ENCODE data around the gene ARHGEF40.
A peak's percentile ranks its signal among the peaks of the same experiment; 100 is the strongest.

ARHGEF40 gene

GRCh38 chr14:21070083-21070609 lies at the start of gene ARHGEF40:
ARHGEF40 (plus strand) TSS chr14:21070304; CDS start chr14:21070397, 93 bp downstream.
- no peak for DNase-seq (ENCODE audit: low read depth)

GRCh38 chr14:21020977-21021545 lies 49.0 kb upstream of the ARHGEF40 start:
- no peak for DNase-seq (ENCODE audit: low read depth)

DNA sequence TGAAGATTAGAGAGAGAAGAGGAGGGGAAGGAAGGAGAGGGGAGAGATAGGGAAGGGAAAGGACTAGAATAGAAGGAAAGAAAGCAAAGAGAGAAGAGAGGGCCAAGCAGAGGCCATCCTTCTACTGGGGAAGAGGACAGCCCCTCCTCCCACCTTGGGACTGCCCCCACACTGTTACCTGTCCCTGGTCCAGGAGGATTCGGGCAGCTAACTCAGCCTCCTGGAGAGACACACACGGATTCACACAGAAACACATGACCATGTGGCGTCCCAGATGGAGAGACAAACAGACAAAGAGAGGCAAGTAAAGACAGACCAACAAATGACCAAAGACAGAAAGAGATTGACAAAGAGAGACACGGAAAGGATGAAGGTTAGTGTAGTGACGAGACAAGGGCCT lies 47.4 kb upstream of the ARHGEF40 start:
- no peak for DNase-seq (ENCODE audit: low read depth)

- no peak for DNase-seq (ENCODE audit: low read depth)
Observed at GRCh38 chr14:21023174-21023573, 46.9 kb upstream of the ARHGEF40 start.

DNA sequence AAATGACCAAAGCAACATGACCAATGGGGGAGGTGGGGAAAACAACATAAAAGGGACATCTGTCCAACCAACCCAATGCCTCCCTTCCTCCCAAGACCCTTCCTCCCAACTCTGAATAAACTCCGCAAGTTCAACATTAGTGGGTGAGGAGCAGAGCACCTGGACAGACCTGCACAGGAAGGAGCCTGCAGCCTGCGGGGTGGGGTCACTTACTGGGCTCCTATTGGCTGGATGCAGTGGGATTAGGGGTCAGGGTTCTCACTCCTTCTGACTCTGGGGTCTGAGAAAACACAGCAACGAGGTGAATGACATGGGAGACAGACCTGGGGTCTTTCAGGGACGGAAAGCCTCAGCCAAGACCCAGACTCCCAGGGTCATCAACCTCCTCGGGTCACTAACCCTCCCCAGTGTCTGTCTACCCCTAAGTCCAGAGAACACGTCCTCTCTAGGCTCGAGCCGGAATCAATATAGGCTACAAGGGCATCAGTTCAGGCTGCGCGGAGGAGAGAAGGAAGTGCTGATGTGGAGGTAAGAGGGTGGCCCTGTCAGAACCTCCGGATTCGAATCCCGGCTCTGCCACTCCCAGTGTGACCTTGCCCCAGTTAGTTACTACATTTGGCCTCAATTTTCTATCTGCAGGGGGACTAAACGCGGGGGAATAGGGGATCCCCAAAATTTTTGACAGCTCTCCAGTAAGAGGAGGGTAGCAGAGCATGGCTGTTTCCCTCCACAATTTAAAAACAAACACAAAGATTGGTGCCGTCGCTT lies 46.1 kb upstream of the ARHGEF40 start:
- DNase-seq (ENCODE audit: low read depth): no peak

DNA sequence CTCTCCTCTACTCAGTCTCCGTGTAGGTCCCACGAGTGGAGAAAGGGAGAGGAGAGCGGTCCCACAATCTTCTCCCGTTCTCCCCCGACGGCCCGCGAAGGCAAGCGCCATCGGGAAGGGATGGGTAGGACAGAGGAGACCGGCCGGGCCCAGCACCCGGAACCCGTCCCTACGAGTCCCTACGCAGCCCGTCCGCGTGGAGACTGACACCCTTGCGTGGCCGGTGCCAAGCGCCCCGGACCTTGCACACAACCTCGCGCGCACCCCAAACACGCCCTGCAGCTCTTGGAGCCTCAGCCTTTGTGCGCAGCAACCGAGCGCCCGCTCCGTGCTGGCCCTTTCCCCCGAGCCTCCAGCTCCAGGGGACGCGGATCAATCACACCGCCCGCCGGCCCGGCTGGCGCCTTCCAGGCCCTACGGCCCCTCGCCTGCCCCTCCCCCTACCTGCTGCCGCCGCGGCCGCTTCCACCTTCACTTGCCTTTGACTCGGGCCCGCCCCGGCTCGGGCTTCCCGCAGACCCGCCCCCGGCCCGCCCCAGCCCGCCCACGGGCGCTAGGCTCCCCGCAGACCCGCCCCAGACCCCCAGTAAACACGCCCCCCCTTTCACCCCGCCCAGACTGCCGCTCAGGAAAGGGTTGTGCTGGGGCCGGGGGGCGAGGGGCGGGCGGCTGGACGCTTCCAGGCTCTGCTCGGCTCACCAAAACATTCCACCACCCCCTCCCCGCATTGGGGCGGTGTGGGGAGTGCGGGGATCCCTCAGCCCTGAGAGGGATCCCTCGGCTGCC lies 45.3 kb upstream of the ARHGEF40 start, which contains the start of gene NDRG2:
TSS of gene NDRG2 (minus strand) at position 477 of the 786 bp plus-strand sequence. CDS start 1,746 bp downstream, outside the sequence.
- DNase-seq (ENCODE audit: low read depth): peak; percentile 68

- no peak for DNase-seq (ENCODE audit: low read depth)
Observed at GRCh38 chr14:21025371-21026273, 44.5 kb upstream of the ARHGEF40 start.

DNA sequence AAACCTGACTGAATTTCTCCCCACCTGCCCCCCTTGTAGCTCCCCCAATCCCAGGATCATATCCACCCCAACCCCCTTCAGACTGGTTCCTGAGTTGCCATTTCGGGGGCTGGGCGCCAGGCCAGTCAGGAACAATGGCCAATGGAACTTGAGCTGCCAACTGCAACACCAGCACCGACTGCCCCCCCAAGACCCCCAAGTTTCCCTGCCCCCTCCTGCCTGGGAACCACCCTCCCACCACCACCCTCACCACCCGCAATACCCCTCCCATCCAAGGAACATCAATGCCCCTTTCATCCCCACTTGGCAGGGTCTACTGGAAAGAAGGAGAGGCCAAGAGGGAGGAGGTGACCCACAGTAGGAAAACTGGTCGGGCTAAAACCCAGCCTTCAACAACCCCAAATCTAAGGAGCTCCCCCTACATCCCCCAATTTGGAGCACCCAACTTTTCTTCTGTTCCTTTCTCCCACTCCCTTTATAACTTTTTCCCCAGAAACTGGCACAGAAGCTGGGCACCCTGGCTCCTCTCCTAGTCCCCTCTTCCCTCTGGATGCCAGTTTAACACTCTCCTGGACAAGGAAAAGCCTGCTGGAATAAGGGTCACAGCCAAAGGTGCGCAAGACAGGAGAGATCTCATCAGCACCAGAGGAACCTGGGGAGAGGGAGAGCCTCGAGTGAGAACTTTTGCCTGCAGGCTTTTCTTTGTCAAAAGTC lies 43.7 kb upstream of the ARHGEF40 start:
- DNase-seq (ENCODE audit: low read depth): no peak

- no peak for DNase-seq (ENCODE audit: low read depth)
Observed at GRCh38 chr14:21026988-21027315, 43.2 kb upstream of the ARHGEF40 start.

GRCh38 chr14:21029917-21030316 lies 40.2 kb upstream of the ARHGEF40 start, which contains the start of gene TPPP2:
TPPP2 (plus strand) TSS chr14:21030217; CDS start chr14:21030582, 365 bp downstream.
- DNase-seq (ENCODE audit: low read depth): no peak

DNA sequence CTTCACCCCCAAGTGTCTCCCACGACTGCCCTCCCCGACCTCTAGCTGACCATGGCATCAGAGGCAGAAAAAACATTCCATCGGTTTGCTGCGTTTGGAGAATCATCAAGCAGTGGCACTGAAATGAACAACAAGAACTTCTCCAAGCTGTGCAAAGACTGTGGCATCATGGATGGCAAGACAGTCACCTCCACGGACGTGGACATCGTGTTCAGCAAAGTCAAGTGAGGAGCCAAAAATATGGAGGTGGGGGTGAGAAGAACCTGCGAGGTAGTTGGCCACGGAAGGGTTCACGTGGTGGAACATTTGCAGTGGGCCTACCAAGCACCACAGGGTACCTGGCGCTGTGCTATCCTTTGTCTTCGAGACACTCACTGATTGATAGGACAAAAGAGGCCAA lies 39.6 kb upstream of the ARHGEF40 start:
- DNase-seq (ENCODE audit: low read depth): no peak

DNA sequence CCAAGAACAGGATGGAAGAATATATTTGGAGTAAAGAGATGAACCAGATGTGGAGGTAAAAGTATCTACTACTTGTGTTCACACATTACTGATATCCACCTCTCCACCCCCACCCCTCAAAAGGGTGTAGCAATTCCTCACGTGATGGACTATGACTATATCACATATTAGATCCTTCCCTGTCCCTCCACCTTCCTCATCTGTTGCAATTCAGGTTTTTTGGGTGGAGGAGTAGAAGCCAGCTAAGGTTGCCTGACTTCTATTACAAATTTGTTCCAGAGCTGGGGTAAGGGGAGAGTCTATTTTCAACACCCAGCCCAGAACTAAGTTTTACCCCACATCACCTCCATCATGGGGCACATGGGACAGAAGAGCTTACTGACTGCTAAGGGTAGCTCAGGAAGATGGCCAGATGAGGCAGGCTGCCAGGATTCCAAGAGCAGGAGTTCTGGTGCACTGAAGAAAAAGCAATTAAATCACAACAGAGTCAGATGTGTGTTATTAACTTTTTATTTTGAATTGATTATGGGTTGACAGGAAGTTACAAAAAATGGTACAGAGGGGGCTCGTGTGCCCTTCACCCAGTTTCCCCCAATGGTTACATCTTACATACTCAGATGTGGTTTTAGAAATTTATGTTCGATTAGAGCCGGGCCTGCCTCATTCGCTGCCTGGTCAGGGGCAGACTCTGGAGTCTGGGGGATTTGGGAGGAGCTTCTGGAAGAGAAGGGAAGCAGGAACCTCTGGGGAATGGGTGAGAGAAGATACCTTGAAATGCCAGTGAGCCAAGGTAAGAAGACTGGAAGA lies 37.6 kb upstream of the ARHGEF40 start:
- DNase-seq (ENCODE audit: low read depth): no peak

DNA sequence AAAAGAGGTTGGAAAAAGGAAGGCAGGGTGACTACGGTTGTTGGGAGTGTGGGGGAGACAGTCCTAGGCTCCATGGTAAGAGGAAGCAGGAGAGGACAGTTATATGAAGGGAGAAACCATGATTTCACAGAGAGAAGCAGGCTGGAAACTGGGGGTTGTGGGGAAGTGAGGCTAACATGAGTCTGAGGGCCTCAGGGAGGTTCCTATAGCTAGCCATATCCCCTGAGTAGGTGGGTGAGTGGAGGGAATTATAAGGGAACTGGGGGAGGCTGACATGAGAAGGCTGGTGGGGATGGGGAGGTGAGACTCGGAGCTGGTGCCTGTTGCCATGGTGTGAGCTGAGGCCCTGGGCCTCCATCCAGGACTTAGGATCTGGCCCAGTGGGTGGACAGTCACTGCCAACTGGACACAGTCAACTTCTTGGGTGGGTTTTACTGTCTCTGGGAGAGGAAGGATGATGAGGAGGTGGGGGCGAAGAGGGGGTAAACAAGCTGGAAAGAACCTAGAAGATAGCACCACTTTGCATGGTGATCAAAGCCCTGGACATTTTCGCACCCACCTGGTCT lies 36.9 kb upstream of the ARHGEF40 start:
- no peak for DNase-seq (ENCODE audit: low read depth)

- no peak for DNase-seq (ENCODE audit: low read depth)
Observed at GRCh38 chr14:21034707-21035106, 35.4 kb upstream of the ARHGEF40 start, which contains the start of gene RNASE13. RNASE13 (minus strand) TSS chr14:21034807; CDS start chr14:21034288, 519 bp downstream.

- no peak for DNase-seq (ENCODE audit: low read depth)
Observed at GRCh38 chr14:21036751-21037150, 33.4 kb upstream of the ARHGEF40 start.

GRCh38 chr14:21037156-21037555 lies 32.9 kb upstream of the ARHGEF40 start:
- DNase-seq (ENCODE audit: low read depth): no peak

DNA sequence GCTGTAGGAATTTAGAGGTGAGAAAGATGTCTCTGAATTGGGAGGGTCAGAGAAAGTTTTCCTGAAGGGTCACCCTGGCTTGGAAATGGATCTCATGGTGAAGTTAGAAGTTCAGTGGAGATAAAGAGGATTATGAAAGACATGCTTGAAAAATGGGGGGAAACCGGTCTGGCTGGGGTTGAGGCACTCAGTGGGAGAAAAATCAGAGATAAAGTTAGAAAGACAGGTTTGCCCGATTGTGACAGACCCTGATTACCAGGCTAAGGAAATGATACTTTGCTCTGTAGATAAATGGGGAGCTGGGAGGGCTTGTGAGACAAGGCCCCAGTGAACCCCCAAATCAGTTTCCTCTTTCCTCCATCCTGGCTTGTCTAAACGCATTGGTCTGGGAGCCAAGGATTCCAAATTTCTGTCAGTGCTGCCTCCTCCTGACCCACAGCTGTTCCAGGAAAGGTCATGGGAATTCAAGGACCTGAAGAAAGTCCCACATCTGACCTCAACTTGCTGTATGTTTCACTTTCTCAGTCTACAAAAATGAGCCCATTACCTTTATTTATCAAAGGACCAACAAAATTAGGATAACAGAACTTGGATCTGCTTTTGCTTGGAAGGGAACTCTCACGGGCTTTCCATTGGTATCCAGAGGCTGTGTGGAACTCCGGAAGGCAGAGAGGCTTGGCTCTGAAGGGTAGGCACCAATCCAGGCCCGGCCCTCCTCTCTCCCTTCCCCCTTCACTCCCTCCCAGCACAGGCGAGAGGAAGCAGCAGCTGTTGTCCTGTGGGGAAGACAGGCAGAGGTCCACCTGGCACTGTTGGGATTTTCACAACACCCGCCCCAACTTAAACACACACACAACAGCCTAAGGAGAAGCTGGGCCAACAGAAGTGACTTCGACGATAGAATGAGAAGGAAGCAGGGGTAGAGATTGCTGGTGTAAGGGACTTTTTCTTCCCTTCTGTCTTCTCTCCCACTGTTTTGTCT lies 31.4 kb upstream of the ARHGEF40 start:
- no peak for DNase-seq (ENCODE audit: low read depth)
